GM12878 (cell line): Measurements from ENCODE around the gene ZNF879. TPM values are rescaled to one million over a fixed set of nuclear protein-coding genes. Genes with fewer than 3 reads are reported as not detected.

Experiments used
- ATAC-seq: fragments of 200-7000 bp; cut with Tn5 transposase; 3 replicates; pipeline ENCODE4 v1.9.1; 2020; ENCODE audit warnings: mild to moderate bottlenecking, moderate library complexity
- BruUV-seq: library from RNA; stranded (reverse); fragments of 400-500 nt; replicated peaks from 2 replicates; lab custom pipeline; 2021; lab: Mats Ljungman, UMichigan
- CTCF ChIA-PET: fragments of 300-600 bp; sonication (Branson Sonifier 250); formaldehyde crosslinking; extraction: SDS; loops from one replicate; lab custom pipeline; 2021; ENCODE audit warnings: inconsistent platforms; lab: Yijun Ruan, JAX
- POLR2A ChIA-PET: fragments of 350-600 bp; formaldehyde crosslinking; extraction: SDS; loops from one replicate; lab custom pipeline; 2021; ENCODE audit warnings: inconsistent platforms; lab: Charles Lee
- RAD21 ChIA-PET: fragments of 300-600 bp; sonication (Branson Sonifier 250); formaldehyde crosslinking; loops from one replicate; lab custom pipeline; 2023; ENCODE audit warnings: antibody characterized with exemption; ENCODE audit not compliant: unreplicated experiment; lab: Charles Lee
- SMC1A ChIA-PET: fragments of 300-600 bp; sonication (Branson Sonifier 250); formaldehyde crosslinking; loops from one replicate; lab custom pipeline; 2023; ENCODE audit not compliant: unreplicated experiment, uncharacterized antibody; lab: Charles Lee
- DNase-seq: peaks from one replicate; pipeline ENCODE4 v3.0.0-alpha.2; 2011; ENCODE audit warnings: low read depth, low spot score
- FAIRE-seq: peaks from 3 replicates; lab custom pipeline; 2011; peaks lifted over from hg19 to GRCh38; lab: Jason Lieb, UNC
- H2AFZ ChIP-seq: 2 replicates; pipeline ENCODE4 v1.6.0; 2011; ENCODE audit warnings: low read depth, low read length, control low read depth; ENCODE audit not compliant: control insufficient read depth
- H3K27ac ChIP-seq: 2 replicates; pipeline ENCODE4 v1.5.1; 2011; ENCODE audit warnings: control low read depth; ENCODE audit not compliant: control insufficient read depth, insufficient read depth
- H3K27me3 ChIP-seq, 2 experiments: replicated peaks in 1 of 2; 2 replicates each; pipeline versions ENCODE4 v1.6.0 to v1.6.1; 2011; ENCODE audit warnings: low read length in 1 of 2; ENCODE audit not compliant: control insufficient read depth in 2 of 2, insufficient read depth in 2 of 2
- H3K36me3 ChIP-seq, 2 experiments: 2 replicates each; pipeline ENCODE4 v1.5.1; 2011; ENCODE audit warnings: low read length in 1 of 2; ENCODE audit not compliant: control insufficient read depth in 2 of 2, insufficient read depth in 2 of 2
- H3K4me1 ChIP-seq: 2 replicates; pipeline ENCODE4 v1.6.1; 2011; ENCODE audit warnings: mild to moderate bottlenecking, low read length, moderate library complexity, mixed read lengths; ENCODE audit not compliant: control insufficient read depth, insufficient read depth
- H3K4me2 ChIP-seq: 2 replicates; pipeline ENCODE4 v1.6.0; 2011; ENCODE audit warnings: control low read depth; ENCODE audit not compliant: control insufficient read depth, insufficient read depth
- H3K4me3 ChIP-seq: fragments of 200-600 bp; sonication (generic); 2 replicates; pipeline ENCODE4 v1.5.1; 2016
- H3K79me2 ChIP-seq: 2 replicates; pipeline ENCODE4 v1.6.0; 2011; ENCODE audit warnings: low read length; ENCODE audit not compliant: control insufficient read depth, insufficient read depth
- H3K9ac ChIP-seq: 2 replicates; pipeline ENCODE4 v1.8.0; 2011; ENCODE audit warnings: low read length, control low read depth, mixed read lengths; ENCODE audit not compliant: control insufficient read depth, insufficient read depth
- H3K9me3 ChIP-seq: replicated peaks from 3 replicates; pipeline ENCODE4 v1.5.1; 2011; ENCODE audit warnings: mild to moderate bottlenecking, low read length; ENCODE audit not compliant: control insufficient read depth, insufficient read depth
- H4K20me1 ChIP-seq: 2 replicates; pipeline ENCODE4 v1.6.0; 2011; ENCODE audit not compliant: control insufficient read depth, insufficient read depth
- CEBPB ChIP-seq, 2 experiments: fragments of 150-350 bp in 1 of 2; IDR thresholded peaks; 2 replicates each; pipeline ENCODE4 v1.6.1; 2012 to 2014; ENCODE audit warnings: low read depth in 2 of 2, low read length in 2 of 2, borderline replicate concordance in 1 of 2, inconsistent platforms in 1 of 2
- JUND ChIP-seq: IDR thresholded peaks from 2 replicates; pipeline ENCODE4 v1.6.1; 2012; ENCODE audit warnings: low read depth, mild to moderate bottlenecking, low read length, improper control_type of control experiment, moderate library complexity
- NFIC ChIP-seq: IDR thresholded peaks from 2 replicates; pipeline ENCODE4 v1.6.1; 2012; ENCODE audit warnings: low read depth, mild to moderate bottlenecking, inconsistent platforms, low read length, moderate library complexity
- RUNX3 ChIP-seq: IDR thresholded peaks from 2 replicates; pipeline ENCODE4 v1.6.1; 2012; ENCODE audit warnings: low read length, inconsistent platforms
- SREBF2 ChIP-seq: IDR thresholded peaks from 2 replicates; pipeline ENCODE4 v1.6.1; 2012; ENCODE audit warnings: mild to moderate bottlenecking, low read length
- ZNF207 ChIP-seq: fragments of 450-650 bp; IDR thresholded peaks from 2 replicates; pipeline ENCODE4 v1.6.1; 2014; ENCODE audit warnings: antibody characterized with exemption, mild to moderate bottlenecking, borderline replicate concordance
- ZNF622 ChIP-seq: fragments of 450-650 bp; IDR thresholded peaks from 2 replicates; pipeline ENCODE4 v1.6.1; 2017; ENCODE audit warnings: mild to moderate bottlenecking, inconsistent platforms
- WGBS: methylation state at CpG from one replicate; pipeline ENCODE4 v1.1.6; 2016; ENCODE audit warnings: low lambda C conversion rate; ENCODE audit not compliant: insufficient replicate concordance, insufficient coverage; ENCODE audit errors: missing lambda C conversion rate; 5-methylcytosine and 5-hydroxymethylcytosine counted together
- in situ Hi-C: fragments of 300-500 bp; cut with MboI; formaldehyde crosslinking; loops from 9 replicates; pipeline ENCODE4 v1.14.3; 2018; ENCODE audit warnings: mixed read lengths
- intact Hi-C: fragments of 100-400 bp; cut with micrococcal nuclease; formaldehyde crosslinking; loops from one replicate; pipeline ENCODE4 v1.14.2; 2022; ENCODE audit not compliant: unreplicated experiment
- polyA plus RNA-seq, 11 experiments: library from polyadenylated mRNA; depleted of rRNA in 4 of 11; unstranded in 6 of 11; stranded (reverse) in 5 of 11; fragments of >200 nt; fragmentation: Nextera tagmentation in 4 of 11; fragmentation: Illumina TruSeq in 1 of 11; extraction: Ambion mirVana in 4 of 11; extraction: Trizol in 1 of 11; gene quantifications; 1 replicate in 1 of 11; 2 replicates in 10 of 11; pipeline versions ENCODE4 v1.2.1 to v1.2.3, GENCODE V29; 2011 to 2016; ENCODE audit warnings: inconsistent platforms in 2 of 11, missing spikeins in 2 of 11, low read depth in 1 of 11
- total RNA-seq, 4 experiments: library from RNA; depleted of rRNA in 3 of 4; stranded (reverse); fragments of >200 nt in 3 of 4; fragmentation: Illumina TruSeq in 1 of 4; extraction: Trizol in 1 of 4; gene quantifications; 2 replicates each; pipeline versions ENCODE4 v1.2.1 to v1.2.3, GENCODE V29; 2013 to 2021
- TF ChIP-seq, protein P1 (sequence below), 3 experiments: IDR thresholded peaks in 2 of 3; conservative IDR thresholded peaks in 1 of 3; 2 replicates each; pipeline ENCODE4 v1.5.1; 2011; ENCODE audit warnings: low read depth in 3 of 3, low read length in 3 of 3, mild to moderate bottlenecking in 3 of 3, control low read depth in 2 of 3, moderate library complexity in 2 of 3, inconsistent platforms in 1 of 3, mixed read lengths in 1 of 3; ENCODE audit not compliant: control insufficient read depth in 2 of 3, insufficient read depth in 1 of 3; ENCODE audit errors: extremely low read depth in 1 of 3
- TF ChIP-seq, protein P2 (sequence below): fragments of 450-650 bp; IDR thresholded peaks from 2 replicates; pipeline ENCODE4 v1.6.1; 2017; ENCODE audit warnings: mild to moderate bottlenecking, moderate library complexity
- TF ChIP-seq, protein P3 (sequence below): fragments of 450-650 bp; IDR thresholded peaks from 2 replicates; pipeline ENCODE4 v1.6.1; 2017; ENCODE audit warnings: low read depth, mild to moderate bottlenecking, moderate library complexity

The ZNF879 gene
- total and polyA plus RNA-seq, 10 of the 15 experiments (the other 5 are each of a cell fraction or from before 2014, with no cell fraction given) = 0.03 TPM; not detected in 9

DNA sequence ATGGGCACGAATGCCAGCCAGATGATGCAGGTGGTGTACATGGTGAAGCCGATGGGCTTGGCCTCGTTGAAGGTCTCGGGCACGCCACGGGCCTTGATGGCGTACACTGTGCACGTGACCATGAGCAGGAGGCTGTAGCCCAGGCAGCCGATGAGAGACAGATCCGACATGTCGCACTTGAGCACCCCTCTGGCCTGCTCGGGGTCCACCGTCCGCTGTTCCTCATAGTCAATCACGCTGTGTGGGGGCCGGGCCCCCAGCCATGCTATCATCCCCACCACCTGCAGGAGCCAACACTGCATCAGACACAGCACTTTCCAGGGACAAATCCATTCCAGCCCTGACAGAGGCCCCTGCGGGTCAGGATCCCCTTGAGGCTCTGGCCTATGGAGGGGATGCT lies 40.7 kb upstream of the ZNF879 start:
- ChIA-PET CTCF (no interaction called here), SMC1A (no interaction called here), RAD21 (no interaction called here), POLR2A (no interaction called here)
- Histone ChIP-seq H3K36me3 (no peaks in the 10 kb centered on the region), H3K27me3 (no peaks in the 10 kb centered on the region), H2AFZ (no peak overlapping the region), H3K9me3 (no peaks in the 10 kb centered on the region; the same call in 2 of the 3 replicates), H3K27ac (no peak overlapping the region), H3K4me3 (no peak overlapping the region), H3K9ac (no peak overlapping the region), H3K4me2 (no peak overlapping the region), H3K79me2 (no peaks in the 10 kb centered on the region), H4K20me1 (no peaks in the 10 kb centered on the region), H3K4me1 (no peaks in the 10 kb centered on the region)
- no TSS peak for BruUV-seq
- no peak for FAIRE-seq
- 43% methylated on average over 7 of the region's 17 CpGs for WGBS
- in situ Hi-C loops (no loop called here), intact Hi-C loops (no loop called here)
- no peak for TF ChIP-seq CEBPB (IDR thresholded peaks at IDR 0.05; ENCODE audit: borderline replicate concordance in 1 of 2, low read depth in 2 of 2, low read length in 2 of 2)
- TF ChIP-seq, protein P1, sequence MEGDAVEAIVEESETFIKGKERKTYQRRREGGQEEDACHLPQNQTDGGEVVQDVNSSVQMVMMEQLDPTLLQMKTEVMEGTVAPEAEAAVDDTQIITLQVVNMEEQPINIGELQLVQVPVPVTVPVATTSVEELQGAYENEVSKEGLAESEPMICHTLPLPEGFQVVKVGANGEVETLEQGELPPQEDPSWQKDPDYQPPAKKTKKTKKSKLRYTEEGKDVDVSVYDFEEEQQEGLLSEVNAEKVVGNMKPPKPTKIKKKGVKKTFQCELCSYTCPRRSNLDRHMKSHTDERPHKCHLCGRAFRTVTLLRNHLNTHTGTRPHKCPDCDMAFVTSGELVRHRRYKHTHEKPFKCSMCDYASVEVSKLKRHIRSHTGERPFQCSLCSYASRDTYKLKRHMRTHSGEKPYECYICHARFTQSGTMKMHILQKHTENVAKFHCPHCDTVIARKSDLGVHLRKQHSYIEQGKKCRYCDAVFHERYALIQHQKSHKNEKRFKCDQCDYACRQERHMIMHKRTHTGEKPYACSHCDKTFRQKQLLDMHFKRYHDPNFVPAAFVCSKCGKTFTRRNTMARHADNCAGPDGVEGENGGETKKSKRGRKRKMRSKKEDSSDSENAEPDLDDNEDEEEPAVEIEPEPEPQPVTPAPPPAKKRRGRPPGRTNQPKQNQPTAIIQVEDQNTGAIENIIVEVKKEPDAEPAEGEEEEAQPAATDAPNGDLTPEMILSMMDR (IDR thresholded peaks at IDR 0.05 in 2 of 3, conservative IDR thresholded peaks at IDR 0.05 in 1 of 3; ENCODE audit: control insufficient read depth in 2 of 3, extremely low read depth in 1 of 3, insufficient read depth in 1 of 3, low read depth in 3 of 3, low read length in 3 of 3) = no peak
- no peak for TF ChIP-seq ZNF622
- no peak for DNase-seq
- no peak for ATAC-seq

DNA sequence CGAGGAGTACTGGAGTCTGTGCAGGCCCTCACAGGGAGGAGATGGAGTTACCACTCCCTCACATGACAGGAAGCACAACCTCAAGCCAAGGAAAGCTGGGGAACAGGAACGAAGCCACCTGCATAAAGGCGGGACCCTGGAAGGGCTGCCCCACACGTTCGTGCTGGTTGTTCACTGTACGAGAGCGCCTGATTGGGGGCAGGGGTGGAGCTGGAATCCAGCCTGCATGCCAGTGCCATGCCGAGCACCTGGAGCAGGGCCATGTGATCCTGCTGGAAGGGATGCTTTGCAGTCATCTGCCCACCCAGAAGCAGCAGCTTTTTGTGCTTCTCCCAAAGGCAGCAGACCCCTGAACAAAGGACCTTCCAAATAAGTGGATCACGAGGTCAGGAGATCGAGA lies 39.9 kb upstream of the ZNF879 start:
- no peak overlapping the region for H3K27ac ChIP-seq
- H4K20me1 ChIP-seq = no peaks in the 10 kb centered on the region
- no peaks in the 10 kb centered on the region for H3K79me2 ChIP-seq
- no peak for DNase-seq
- H3K36me3 ChIP-seq = no peaks in the 10 kb centered on the region
- in situ Hi-C loops (no loop called here), intact Hi-C loops (no loop called here)
- no TSS peak for BruUV-seq
- H3K9ac ChIP-seq = no peak overlapping the region
- ChIA-PET RAD21 (no interaction called here), SMC1A (no interaction called here), CTCF (no interaction called here), POLR2A (no interaction called here)
- WGBS = 17% methylated on average over 10 of the region's 10 CpGs
- no peaks in the 10 kb centered on the region for H3K4me1 ChIP-seq
- H3K27me3 ChIP-seq = no peaks in the 10 kb centered on the region
- no peak overlapping the region for H2AFZ ChIP-seq
- H3K4me3 ChIP-seq = no peak overlapping the region
- no peak for FAIRE-seq
- no peak overlapping the region for H3K4me2 ChIP-seq
- no peak for ATAC-seq
- H3K9me3 ChIP-seq = no peaks in the 10 kb centered on the region; the same call in 2 of the 3 replicates
- TF ChIP-seq SREBF2 (no peak), ZNF622 (no peak), JUND (no peak), NFIC (no peak), ZNF207 (no peak), RUNX3 (no peak)
- TF ChIP-seq, protein P2, sequence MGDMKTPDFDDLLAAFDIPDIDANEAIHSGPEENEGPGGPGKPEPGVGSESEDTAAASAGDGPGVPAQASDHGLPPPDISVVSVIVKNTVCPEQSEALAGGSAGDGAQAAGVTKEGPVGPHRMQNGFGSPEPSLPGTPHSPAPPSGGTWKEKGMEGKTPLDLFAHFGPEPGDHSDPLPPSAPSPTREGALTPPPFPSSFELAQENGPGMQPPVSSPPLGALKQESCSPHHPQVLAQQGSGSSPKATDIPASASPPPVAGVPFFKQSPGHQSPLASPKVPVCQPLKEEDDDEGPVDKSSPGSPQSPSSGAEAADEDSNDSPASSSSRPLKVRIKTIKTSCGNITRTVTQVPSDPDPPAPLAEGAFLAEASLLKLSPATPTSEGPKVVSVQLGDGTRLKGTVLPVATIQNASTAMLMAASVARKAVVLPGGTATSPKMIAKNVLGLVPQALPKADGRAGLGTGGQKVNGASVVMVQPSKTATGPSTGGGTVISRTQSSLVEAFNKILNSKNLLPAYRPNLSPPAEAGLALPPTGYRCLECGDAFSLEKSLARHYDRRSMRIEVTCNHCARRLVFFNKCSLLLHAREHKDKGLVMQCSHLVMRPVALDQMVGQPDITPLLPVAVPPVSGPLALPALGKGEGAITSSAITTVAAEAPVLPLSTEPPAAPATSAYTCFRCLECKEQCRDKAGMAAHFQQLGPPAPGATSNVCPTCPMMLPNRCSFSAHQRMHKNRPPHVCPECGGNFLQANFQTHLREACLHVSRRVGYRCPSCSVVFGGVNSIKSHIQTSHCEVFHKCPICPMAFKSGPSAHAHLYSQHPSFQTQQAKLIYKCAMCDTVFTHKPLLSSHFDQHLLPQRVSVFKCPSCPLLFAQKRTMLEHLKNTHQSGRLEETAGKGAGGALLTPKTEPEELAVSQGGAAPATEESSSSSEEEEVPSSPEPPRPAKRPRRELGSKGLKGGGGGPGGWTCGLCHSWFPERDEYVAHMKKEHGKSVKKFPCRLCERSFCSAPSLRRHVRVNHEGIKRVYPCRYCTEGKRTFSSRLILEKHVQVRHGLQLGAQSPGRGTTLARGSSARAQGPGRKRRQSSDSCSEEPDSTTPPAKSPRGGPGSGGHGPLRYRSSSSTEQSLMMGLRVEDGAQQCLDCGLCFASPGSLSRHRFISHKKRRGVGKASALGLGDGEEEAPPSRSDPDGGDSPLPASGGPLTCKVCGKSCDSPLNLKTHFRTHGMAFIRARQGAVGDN = no peak
- TF ChIP-seq, protein P3, sequence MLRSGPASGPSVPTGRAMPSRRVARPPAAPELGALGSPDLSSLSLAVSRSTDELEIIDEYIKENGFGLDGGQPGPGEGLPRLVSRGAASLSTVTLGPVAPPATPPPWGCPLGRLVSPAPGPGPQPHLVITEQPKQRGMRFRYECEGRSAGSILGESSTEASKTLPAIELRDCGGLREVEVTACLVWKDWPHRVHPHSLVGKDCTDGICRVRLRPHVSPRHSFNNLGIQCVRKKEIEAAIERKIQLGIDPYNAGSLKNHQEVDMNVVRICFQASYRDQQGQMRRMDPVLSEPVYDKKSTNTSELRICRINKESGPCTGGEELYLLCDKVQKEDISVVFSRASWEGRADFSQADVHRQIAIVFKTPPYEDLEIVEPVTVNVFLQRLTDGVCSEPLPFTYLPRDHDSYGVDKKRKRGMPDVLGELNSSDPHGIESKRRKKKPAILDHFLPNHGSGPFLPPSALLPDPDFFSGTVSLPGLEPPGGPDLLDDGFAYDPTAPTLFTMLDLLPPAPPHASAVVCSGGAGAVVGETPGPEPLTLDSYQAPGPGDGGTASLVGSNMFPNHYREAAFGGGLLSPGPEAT = no peak
